NCI-H345 (cell line): ENCODE measurements around the gene TGFB1.
A peak's percentile ranks its signal among the peaks of the same experiment; 100 is the strongest.
"Not testable (repeated sequence)": the region's sequence is repeated elsewhere in the genome, so short reads cannot be mapped to it uniquely, and the experiment has no call there.

Experiments used
- DNase-seq: peaks from one replicate; lab custom pipeline; 2025; lab: John Stamatoyannopoulos, UW

The TGFB1 gene

DNA sequence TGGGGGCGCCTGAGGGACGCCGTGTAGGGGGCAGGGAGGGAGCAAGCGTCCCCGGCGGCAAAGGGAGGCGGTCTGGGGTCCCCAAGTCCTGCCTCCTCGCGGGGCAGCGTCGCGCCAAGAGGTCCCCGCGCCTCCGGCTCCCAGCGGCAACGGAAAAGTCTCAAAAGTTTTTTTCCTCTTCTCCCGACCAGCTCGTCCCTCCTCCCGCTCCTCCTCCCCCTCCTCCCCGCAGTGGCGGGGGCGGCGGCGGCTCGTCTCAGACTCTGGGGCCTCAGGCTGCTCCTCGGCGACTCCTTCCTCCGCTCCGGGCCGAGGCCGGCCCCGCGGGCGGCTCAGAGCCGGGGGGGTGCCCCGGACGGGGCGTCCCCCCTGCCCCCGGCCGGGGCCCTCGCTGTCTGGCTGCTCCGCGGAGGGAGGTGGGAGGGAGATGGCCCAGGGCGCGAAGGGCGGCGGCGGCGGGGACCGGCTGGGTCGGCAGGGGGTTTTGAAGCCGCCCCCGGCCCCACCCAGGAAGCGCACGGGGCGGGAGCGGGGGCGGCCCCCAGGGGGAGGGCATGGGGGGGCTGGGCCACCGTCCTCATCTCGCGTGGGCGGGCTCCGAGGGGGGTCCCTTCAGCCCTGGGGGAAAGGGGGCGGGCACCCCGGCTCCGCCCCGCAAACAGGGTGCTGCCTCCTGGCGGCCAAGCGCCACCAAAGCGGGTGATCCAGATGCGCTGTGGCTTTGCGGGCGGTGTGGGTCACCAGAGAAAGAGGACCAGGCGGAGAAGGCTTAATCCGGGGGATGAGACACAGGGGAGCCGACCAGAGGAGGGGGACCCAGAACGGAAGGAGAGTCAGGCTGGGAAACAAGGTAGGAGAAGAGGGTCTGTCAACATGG, at the start of gene TGFB1:
TSS of gene TGFB1 (minus strand) at position 457 of the 877 bp plus-strand sequence. CDS start 878 bp downstream, outside the sequence.
- peak; percentile 32 for DNase-seq

GRCh38 chr19:41402010-41402409, 48.3 kb upstream of the TGFB1 start:
- no peak for DNase-seq

DNA sequence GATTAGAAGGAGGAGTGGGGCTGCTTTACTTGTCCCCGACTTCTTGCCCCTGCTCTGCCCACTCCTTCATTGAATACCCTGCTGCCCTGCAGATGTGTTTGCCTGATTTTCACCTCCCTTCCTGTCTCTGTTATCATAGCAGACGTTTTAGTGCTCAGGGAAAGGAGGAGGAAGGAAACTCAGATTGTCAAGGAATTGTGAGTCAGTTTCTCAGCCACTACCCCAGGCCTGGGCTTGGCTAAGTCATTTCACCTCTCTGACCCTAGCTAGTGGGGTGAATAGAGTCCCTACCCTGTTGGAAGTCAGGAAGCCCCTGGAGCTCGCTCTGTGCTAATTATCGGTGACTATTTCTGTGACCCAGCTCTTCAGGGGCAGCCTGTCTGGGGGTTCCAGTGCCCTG, 47.8 kb upstream of the TGFB1 start:
- DNase-seq = no peak

- DNase-seq = no peak
Measured at GRCh38 chr19:41399525-41399924, 45.8 kb upstream of the TGFB1 start.

GRCh38 chr19:41399091-41399490, 45.4 kb upstream of the TGFB1 start:
- no peak for DNase-seq

- no peak for DNase-seq
Measured at GRCh38 chr19:41398598-41398997, 44.9 kb upstream of the TGFB1 start.

GRCh38 chr19:41398050-41398418, 44.3 kb upstream of the TGFB1 start:
- DNase-seq = no peak

DNA sequence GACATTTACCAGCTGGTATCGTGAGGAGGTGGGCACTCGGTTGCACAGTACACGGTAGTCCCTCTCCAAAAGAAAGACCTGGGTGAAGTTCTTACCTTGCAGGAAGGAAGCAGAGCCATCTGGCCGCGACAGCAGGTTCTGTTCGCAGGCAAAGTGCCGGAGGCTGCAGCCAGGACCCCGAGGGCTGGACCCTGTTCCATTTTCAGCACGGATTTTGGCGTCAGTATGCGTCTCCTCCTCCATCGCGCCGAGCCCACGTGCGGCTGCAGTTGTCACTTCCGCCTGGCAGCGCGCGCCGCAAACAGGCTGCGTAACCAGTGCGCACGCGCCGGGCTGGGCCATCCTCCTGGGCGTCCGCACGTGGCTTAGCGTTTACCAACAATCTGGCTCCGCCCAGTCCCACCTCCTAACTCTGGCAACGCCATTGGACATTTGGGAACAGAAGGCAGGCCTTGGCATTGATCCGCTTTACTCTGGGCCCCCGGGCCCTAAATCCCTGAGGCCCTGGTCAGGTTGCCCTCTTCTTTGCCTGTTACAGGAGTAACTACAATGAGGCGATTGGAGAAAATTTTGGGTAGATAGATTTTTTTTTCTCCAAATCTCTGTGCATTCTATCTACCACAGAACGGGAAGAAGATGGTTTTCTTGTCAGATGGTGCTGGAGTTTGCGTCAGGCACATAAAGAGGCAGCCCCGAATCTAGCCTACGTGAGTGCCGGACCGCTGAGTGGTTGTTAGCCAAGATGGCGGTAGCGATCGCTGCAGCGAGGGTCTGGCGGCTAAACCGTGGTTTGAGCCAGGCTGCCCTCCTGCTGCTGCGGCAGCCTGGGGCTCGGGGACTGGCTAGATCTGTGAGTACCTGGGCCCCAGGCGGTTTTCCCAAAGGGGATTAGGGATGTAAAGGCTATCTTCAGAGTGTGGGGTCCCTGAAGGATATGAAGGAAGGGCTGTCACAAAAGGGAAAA, 43.6 kb upstream of the TGFB1 start, which contains the start of the genes BCKDHA and EXOSC5:
TSS of gene BCKDHA (plus strand) at position 733 of the 964 bp plus-strand sequence. CDS start at position 743, 10 bp downstream.
TSS of gene EXOSC5 (minus strand) at position 274 of the 964 bp plus-strand sequence. CDS start at position 243, 31 bp downstream.
- DNase-seq = peak; percentile 98

DNA sequence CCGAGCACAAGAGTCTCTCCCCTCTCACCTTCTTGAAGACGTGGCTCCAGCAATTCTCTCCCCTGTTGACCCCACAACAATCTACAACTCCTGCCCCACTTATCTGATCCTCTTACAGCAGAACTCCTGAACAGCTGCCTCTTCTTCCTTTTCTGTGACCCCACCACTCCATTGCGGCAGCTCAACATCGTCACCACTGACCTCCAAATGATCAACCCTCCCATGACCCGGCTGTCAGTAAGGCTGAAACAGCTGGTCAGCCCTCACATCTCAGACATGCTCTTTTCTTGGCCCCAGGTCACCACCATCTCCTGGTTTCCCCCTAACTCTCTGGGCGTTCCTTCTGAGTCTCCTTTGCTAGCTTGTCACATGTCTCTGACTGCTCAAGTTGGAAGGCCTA, 41.6 kb upstream of the TGFB1 start:
- DNase-seq = no peak

DNA sequence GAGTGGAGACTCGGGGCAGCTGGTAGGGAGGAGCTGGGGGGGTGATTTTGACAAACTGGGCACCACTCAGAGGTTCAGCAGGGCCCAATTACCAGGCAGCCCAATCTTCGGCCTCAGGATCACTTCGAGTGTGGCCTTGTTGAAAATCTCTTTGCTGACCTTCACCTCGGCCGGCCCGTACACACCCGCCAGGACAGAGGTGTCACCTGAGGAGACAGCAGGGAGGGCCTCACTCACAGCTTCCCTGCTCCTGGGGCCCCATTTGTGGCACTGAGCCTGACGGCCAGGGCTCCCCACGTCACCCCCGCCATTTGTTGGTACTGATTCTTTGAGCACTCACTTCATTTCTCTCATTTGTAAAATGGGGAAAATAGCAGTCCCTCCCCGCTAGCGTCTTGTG, 39.1 kb upstream of the TGFB1 start:
- DNase-seq = no peak

DNA sequence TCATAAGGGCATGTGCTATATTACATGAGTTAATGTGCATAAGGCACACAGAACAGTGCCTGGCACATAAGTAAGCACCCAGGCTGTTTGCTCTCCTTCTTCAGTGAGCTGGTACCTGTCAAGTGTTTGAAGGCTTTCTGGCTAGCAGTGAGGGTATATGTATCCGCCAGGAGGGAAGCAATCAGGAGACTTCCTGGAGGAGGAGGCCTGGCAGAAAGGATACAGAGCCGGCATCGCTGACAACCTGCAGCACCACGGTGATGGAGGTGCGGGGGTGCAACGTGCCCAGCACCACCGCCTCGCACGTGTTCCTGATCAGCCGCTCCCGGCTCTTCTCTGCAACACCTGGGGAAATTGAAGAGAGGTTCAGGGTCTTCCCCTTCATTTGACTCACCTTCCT, 37.9 kb upstream of the TGFB1 start:
- no peak for DNase-seq

GRCh38 chr19:41386442-41386841, 32.7 kb upstream of the TGFB1 start:
- no peak for DNase-seq

GRCh38 chr19:41384351-41384750, 30.6 kb upstream of the TGFB1 start:
- DNase-seq = no peak

DNA sequence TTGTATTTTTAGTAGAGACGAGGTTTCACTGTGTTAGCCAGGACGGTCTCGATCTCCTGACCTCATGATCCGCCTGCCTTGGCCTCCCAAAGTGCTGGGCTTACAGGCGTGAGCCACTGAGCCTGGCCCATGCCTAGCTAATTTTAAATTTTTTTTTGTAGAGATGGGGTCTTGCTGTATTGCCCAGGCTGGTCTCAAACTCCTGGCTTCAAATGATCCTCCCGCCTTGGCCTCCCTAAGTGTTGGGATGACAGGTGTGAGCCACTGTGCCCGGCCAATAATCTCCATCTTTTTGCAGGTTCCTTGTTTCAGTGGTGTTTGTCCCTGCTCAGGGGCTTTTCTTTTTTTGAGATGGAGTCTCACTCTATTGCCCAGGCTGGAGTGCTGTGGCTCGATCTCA, 27.8 kb upstream of the TGFB1 start:
- DNase-seq = not testable (repeated sequence)

GRCh38 chr19:41377977-41378709, 24.4 kb upstream of the TGFB1 start:
- no peak for DNase-seq

- no peak for DNase-seq
Measured at GRCh38 chr19:41376998-41377365, 23.3 kb upstream of the TGFB1 start.

- peak; percentile 4 for DNase-seq
Measured at GRCh38 chr19:41376241-41376997, 22.7 kb upstream of the TGFB1 start, which contains the start of gene TMEM91. TSS of gene TMEM91 (plus strand) at chr19:41376533. CDS start at chr19:41378310, 1,777 bp downstream.

DNA sequence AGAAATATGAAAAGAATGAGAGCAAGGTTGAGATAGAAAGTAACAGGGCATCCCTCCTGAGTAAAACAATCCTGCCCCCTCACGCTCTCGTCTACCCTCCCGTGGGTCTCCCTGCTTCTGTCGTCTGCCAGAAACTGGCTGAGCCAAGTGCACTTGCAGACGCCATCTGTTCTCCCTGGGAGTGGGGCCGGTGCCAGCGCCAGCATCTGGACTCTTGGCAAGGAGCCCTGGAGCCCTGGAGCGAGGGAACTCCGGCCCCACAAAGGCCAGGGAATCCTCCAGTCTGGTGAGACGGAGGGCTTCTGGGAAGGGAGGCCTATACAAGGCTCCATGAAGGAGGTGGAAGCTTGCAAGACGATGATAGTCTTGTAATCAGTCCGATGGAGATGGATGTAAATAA, 20.3 kb upstream of the TGFB1 start:
- peak; percentile 80 for DNase-seq

DNA sequence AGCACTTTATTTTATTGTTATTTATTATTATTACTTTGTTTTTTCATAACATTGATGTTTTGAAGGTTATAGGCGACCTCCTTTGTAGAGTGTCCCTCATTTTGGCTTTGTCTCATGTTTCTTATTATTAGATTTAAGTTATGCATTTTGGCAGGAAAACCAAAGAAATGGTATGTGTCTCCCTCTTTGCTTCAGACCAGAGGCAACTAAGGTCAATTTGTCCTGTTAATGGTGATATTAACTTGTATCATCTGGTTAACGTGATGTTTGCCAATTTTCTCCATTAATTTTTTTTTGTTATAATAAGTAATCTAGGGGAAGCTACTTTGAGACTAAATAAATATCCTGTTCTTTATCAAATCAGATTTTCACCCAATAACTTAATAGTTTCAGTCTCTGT, 18.8 kb upstream of the TGFB1 start:
- DNase-seq = no peak

GRCh38 chr19:41371541-41371940, 17.8 kb upstream of the TGFB1 start:
- no peak for DNase-seq

- not testable (repeated sequence) for DNase-seq
Measured at GRCh38 chr19:41371119-41371518, 17.4 kb upstream of the TGFB1 start.
